ENCODE data around the gene LIF. TPM values are rescaled to one million over a fixed set of nuclear protein-coding genes. Genes with fewer than 3 reads are reported as not detected.

Gene LIF
- polyA plus RNA-seq, 1 donor (not counting 4 experiments of a cell fraction or from before 2014, with no cell fraction given), result 3.1 TPM

- peak overlapping the region; percentile 77 for H3K9ac ChIP-seq (ENCODE audit: control insufficient read depth, extremely low read depth, insufficient read depth, low read length)
- dilution Hi-C loops (cut with MboI; ENCODE audit: extremely low pct_ligation_motif_present, low sequenced_read_pairs), result no loop called here
- no peaks in the 10 kb centered on the region for H3K79me2 ChIP-seq (ENCODE audit: control insufficient read depth, insufficient read depth, low read length)
- peak overlapping the region; percentile 52 to 79 (median 68) for H3K4me3 ChIP-seq (ENCODE audit: control insufficient read depth in 2 of 3, extremely low read depth in 1 of 3, insufficient read depth in 2 of 3, low read depth in 1 of 3, low read length in 3 of 3)
- H3K4me1 ChIP-seq (ENCODE audit: control insufficient read depth, extremely low read depth, insufficient read depth, low read length), result peaks cover 25% of the 10 kb centered on the region
- no peaks in the 10 kb centered on the region for H3K36me3 ChIP-seq (ENCODE audit: control insufficient read depth in 2 of 2, extremely low read depth in 1 of 2, insufficient read depth in 2 of 2, low read length in 2 of 2)
- H2AFZ ChIP-seq (ENCODE audit: control insufficient read depth, low read length), result no peak overlapping the region
- FAIRE-seq (no peak), DNase-seq (ENCODE audit: low read depth, low spot score) (no peak)
- TF ChIP-seq EZH2 (IDR thresholded peaks at IDR 0.05; ENCODE audit: low read length) (no peak), CTCF (optimal IDR thresholded peaks at IDR 0.05 in 1 of 3, IDR thresholded peaks at IDR 0.05 in 1 of 3, conservative IDR thresholded peaks at IDR 0.05 in 1 of 3; ENCODE audit: extremely low read depth in 1 of 3, insufficient read depth in 2 of 3, low read length in 3 of 3) (no peak)
- no peaks in the 10 kb centered on the region for H3K27me3 ChIP-seq (ENCODE audit: control insufficient read depth, extremely low read depth, insufficient read depth, low read length)
- H3K27ac ChIP-seq (ENCODE audit: control insufficient read depth, insufficient read depth, low read length), result no peak overlapping the region
- no peaks in the 10 kb centered on the region for H4K20me1 ChIP-seq (ENCODE audit: control insufficient read depth, extremely low read depth, insufficient read depth, low read length)
- H3K9me3 ChIP-seq (ENCODE audit: control insufficient read depth, low read depth, low read length), result no peaks in the 10 kb centered on the region
- peak overlapping the region; percentile 92 for H3K4me2 ChIP-seq (ENCODE audit: control insufficient read depth, extremely low read depth, insufficient read depth, low read depth, low read length)
- H3K9me1 ChIP-seq (ENCODE audit: control insufficient read depth, extremely low read depth, insufficient read depth, low read length), result no peaks in the 10 kb centered on the region
Measured at GRCh38 chr22:30246814-30247376, 336 bp upstream of the LIF start.

GRCh38 chr22:30245181-30245984 is 1.2 kb downstream of the LIF start:
- no peak for FAIRE-seq
- dilution Hi-C loops (cut with MboI; ENCODE audit: extremely low pct_ligation_motif_present, low sequenced_read_pairs), result no loop called here
- Histone ChIP-seq H3K36me3 (ENCODE audit: control insufficient read depth in 2 of 2, extremely low read depth in 1 of 2, insufficient read depth in 2 of 2, low read length in 2 of 2) (peaks cover 0 to 2% of the 10 kb centered on the region in 2 experiments), H3K9me3 (ENCODE audit: control insufficient read depth, low read depth, low read length) (no peaks in the 10 kb centered on the region), H3K4me3 (ENCODE audit: control insufficient read depth in 2 of 3, extremely low read depth in 1 of 3, insufficient read depth in 2 of 3, low read depth in 1 of 3, low read length in 3 of 3) (peak overlapping the region; percentile 52 to 79 (median 68)), H2AFZ (ENCODE audit: control insufficient read depth, low read length) (peak overlapping the region; percentile 15), H3K27me3 (ENCODE audit: control insufficient read depth, extremely low read depth, insufficient read depth, low read length) (no peaks in the 10 kb centered on the region), H3K9ac (ENCODE audit: control insufficient read depth, extremely low read depth, insufficient read depth, low read length) (peak overlapping the region; percentile 77), H4K20me1 (ENCODE audit: control insufficient read depth, extremely low read depth, insufficient read depth, low read length) (no peaks in the 10 kb centered on the region), H3K4me2 (ENCODE audit: control insufficient read depth, extremely low read depth, insufficient read depth, low read depth, low read length) (peak overlapping the region; percentile 92), H3K4me1 (ENCODE audit: control insufficient read depth, extremely low read depth, insufficient read depth, low read length) (peaks cover 12% of the 10 kb centered on the region), H3K27ac (ENCODE audit: control insufficient read depth, insufficient read depth, low read length) (no peak overlapping the region), H3K79me2 (ENCODE audit: control insufficient read depth, insufficient read depth, low read length) (no peaks in the 10 kb centered on the region), H3K9me1 (ENCODE audit: control insufficient read depth, extremely low read depth, insufficient read depth, low read length) (no peaks in the 10 kb centered on the region)
- DNase-seq (ENCODE audit: low read depth, low spot score), result no peak
- TF ChIP-seq EZH2 (IDR thresholded peaks at IDR 0.05; ENCODE audit: low read length), result no peak
- TF ChIP-seq CTCF (optimal IDR thresholded peaks at IDR 0.05 in 1 of 3, IDR thresholded peaks at IDR 0.05 in 1 of 3, conservative IDR thresholded peaks at IDR 0.05 in 1 of 3; ENCODE audit: extremely low read depth in 1 of 3, insufficient read depth in 2 of 3, low read length in 3 of 3), result no peak
